GM18526 (cell line): Measurements from ENCODE around the gene TRIM49C.
"Not testable (repeated sequence)": the region's sequence is repeated elsewhere in the genome, so short reads cannot be mapped to it uniquely, and the experiment has no call there.

Experiments
- POLR2A ChIP-seq: IDR thresholded peaks from 3 replicates; pipeline ENCODE4 v1.6.1; 2011; ENCODE audit not compliant: insufficient read length; ENCODE audit errors: extremely low read depth

Gene TRIM49C, protein sequence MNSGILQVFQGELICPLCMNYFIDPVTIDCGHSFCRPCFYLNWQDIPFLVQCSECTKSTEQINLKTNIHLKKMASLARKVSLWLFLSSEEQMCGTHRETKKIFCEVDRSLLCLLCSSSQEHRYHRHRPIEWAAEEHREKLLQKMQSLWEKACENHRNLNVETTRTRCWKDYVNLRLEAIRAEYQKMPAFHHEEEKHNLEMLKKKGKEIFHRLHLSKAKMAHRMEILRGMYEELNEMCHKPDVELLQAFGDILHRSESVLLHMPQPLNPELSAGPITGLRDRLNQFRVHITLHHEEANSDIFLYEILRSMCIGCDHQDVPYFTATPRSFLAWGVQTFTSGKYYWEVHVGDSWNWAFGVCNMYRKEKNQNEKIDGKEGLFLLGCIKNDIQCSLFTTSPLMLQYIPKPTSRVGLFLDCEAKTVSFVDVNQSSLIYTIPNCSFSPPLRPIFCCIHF

GRCh38 chr11:90030806-90031205 is at the start of gene TRIM49C:
Gene TRIM49C, plus strand, starts transcription at chr11:90031106. Its CDS starts 4,106 bp downstream, at chr11:90035212.
- TF ChIP-seq POLR2A = not testable (repeated sequence)

GRCh38 chr11:90085650-90086049 is 54.7 kb downstream of the TRIM49C start, which contains the start of gene UBTFL1:
Gene UBTFL1, plus strand, starts transcription at chr11:90085950. Its CDS starts 0 bp downstream, at chr11:90085950.
- not testable (repeated sequence) for TF ChIP-seq POLR2A
